HEK293 (cell line): ENCODE results near the gene HPSE2.

Source experiments
- CTCF ChIA-PET: fragments of 350-600 bp; formaldehyde crosslinking; extraction: SDS; loops from one replicate; lab custom pipeline; 2021; ENCODE audit warnings: antibody characterized with exemption; lab: Yijun Ruan, JAX
- POLR2A ChIA-PET: fragments of 300-600 bp; formaldehyde crosslinking; extraction: SDS; loops from one replicate; lab custom pipeline; 2020; ENCODE audit warnings: antibody characterized with exemption, inconsistent platforms; lab: Yijun Ruan, JAX
- H3K27ac ChIP-seq: fragments of 200-500 bp; sonication (Bioruptor generic); 2 replicates; pipeline ENCODE4 v1.5.1; 2014; ENCODE audit warnings: low read depth, low read length, control low read depth, inconsistent platforms; ENCODE audit errors: extremely low read depth
- H3K36me3 ChIP-seq, 2 experiments: fragments of 200-500 bp in 1 of 2; sonication (Bioruptor generic) in 1 of 2; 1 replicate in 1 of 2; 2 replicates in 1 of 2; pipeline ENCODE4 v1.5.1; 2014 to 2017; ENCODE audit warnings: inconsistent platforms in 2 of 2, low read length in 2 of 2; ENCODE audit not compliant: control insufficient read depth in 2 of 2, insufficient read depth in 1 of 2
- H3K4me1 ChIP-seq: fragments of 200-500 bp; sonication (Bioruptor generic); 2 replicates; pipeline ENCODE4 v1.5.1; 2014; ENCODE audit warnings: mild to moderate bottlenecking, low read length, inconsistent platforms; ENCODE audit not compliant: control insufficient read depth, insufficient read depth
- H3K4me3 ChIP-seq: 2 replicates; pipeline ENCODE4 v1.5.1; 2011; ENCODE audit warnings: low read depth, mild to moderate bottlenecking, control low read depth, low read length, moderate library complexity
- H3K9me3 ChIP-seq: fragments of 200-500 bp; sonication (Bioruptor generic); 2 replicates; pipeline ENCODE4 v1.5.1; 2014; ENCODE audit warnings: low read depth, low read length, inconsistent platforms; ENCODE audit not compliant: control insufficient read depth, insufficient read depth
- GFI1B ChIP-seq: fragments of 450-650 bp; formaldehyde crosslinking; IDR thresholded peaks from 2 replicates; pipeline ENCODE4 v1.5.1; 2016; ENCODE audit warnings: missing biosample characterization, missing genetic modification characterization
- GLI4 ChIP-seq: fragments of 450-650 bp; formaldehyde crosslinking; IDR thresholded peaks from 2 replicates; pipeline ENCODE4 v1.5.1; 2016; ENCODE audit warnings: missing biosample characterization, missing genetic modification characterization
- KLF10 ChIP-seq: fragments of 450-650 bp; IDR thresholded peaks from 2 replicates; pipeline ENCODE4 v1.5.1; 2018; ENCODE audit warnings: missing biosample characterization, mild to moderate bottlenecking, missing genetic modification characterization
- KLF7 ChIP-seq: fragments of 450-650 bp; formaldehyde crosslinking; IDR thresholded peaks from 2 replicates; pipeline ENCODE4 v1.5.1; 2016; ENCODE audit warnings: missing biosample characterization, missing genetic modification characterization, borderline replicate concordance
- PRDM6 ChIP-seq: fragments of 450-650 bp; formaldehyde crosslinking; IDR thresholded peaks from 2 replicates; pipeline ENCODE4 v1.5.1; 2017; ENCODE audit warnings: missing biosample characterization, missing genetic modification characterization
- SCRT1 ChIP-seq: fragments of 450-650 bp; formaldehyde crosslinking; IDR thresholded peaks from 2 replicates; pipeline ENCODE4 v1.5.1; 2016; ENCODE audit warnings: missing biosample characterization, missing genetic modification characterization, borderline replicate concordance
- SP7 ChIP-seq: fragments of 450-650 bp; formaldehyde crosslinking; IDR thresholded peaks from 2 replicates; pipeline ENCODE4 v1.5.1; 2016; ENCODE audit warnings: missing biosample characterization, missing genetic modification characterization
- ZBTB1 ChIP-seq: fragments of 450-650 bp; formaldehyde crosslinking; IDR thresholded peaks from 2 replicates; pipeline ENCODE4 v1.5.1; 2016; ENCODE audit warnings: missing biosample characterization, missing genetic modification characterization
- ZBTB20 ChIP-seq: fragments of 450-650 bp; formaldehyde crosslinking; IDR thresholded peaks from 2 replicates; pipeline ENCODE4 v1.5.1; 2016; ENCODE audit warnings: missing biosample characterization, missing genetic modification characterization
- ZBTB48 ChIP-seq: fragments of 450-650 bp; formaldehyde crosslinking; IDR thresholded peaks from 2 replicates; pipeline ENCODE4 v1.5.1; 2016; ENCODE audit warnings: missing biosample characterization, missing genetic modification characterization
- ZNF10 ChIP-seq: fragments of 450-650 bp; formaldehyde crosslinking; IDR thresholded peaks from 2 replicates; pipeline ENCODE4 v1.5.1; 2017; ENCODE audit warnings: missing biosample characterization, missing genetic modification characterization
- ZNF24 ChIP-seq: fragments of 450-650 bp; formaldehyde crosslinking; IDR thresholded peaks from 2 replicates; pipeline ENCODE4 v1.5.1; 2016; ENCODE audit warnings: missing biosample characterization, missing genetic modification characterization
- ZNF266 ChIP-seq: fragments of 450-650 bp; formaldehyde crosslinking; IDR thresholded peaks from 2 replicates; pipeline ENCODE4 v1.5.1; 2016; ENCODE audit warnings: missing biosample characterization, missing genetic modification characterization, low read depth
- ZNF37A ChIP-seq: fragments of 450-650 bp; IDR thresholded peaks from 2 replicates; pipeline ENCODE4 v1.5.1; 2018; ENCODE audit warnings: missing biosample characterization, missing genetic modification characterization
- ZNF549 ChIP-seq: fragments of 450-650 bp; IDR thresholded peaks from 2 replicates; pipeline ENCODE4 v1.5.1; 2018; ENCODE audit warnings: missing biosample characterization, missing genetic modification characterization, mild to moderate bottlenecking, inconsistent platforms, moderate library complexity
- ZNF677 ChIP-seq: fragments of 450-650 bp; IDR thresholded peaks from 2 replicates; pipeline ENCODE4 v1.5.0; 2018; ENCODE audit warnings: missing biosample characterization, mild to moderate bottlenecking, missing genetic modification characterization, moderate library complexity
- ZNF704 ChIP-seq: fragments of 450-650 bp; formaldehyde crosslinking; IDR thresholded peaks from 2 replicates; pipeline ENCODE4 v1.5.1; 2016; ENCODE audit warnings: missing biosample characterization, missing genetic modification characterization
- ZNF707 ChIP-seq: fragments of 450-650 bp; formaldehyde crosslinking; IDR thresholded peaks from 2 replicates; pipeline ENCODE4 v1.5.1; 2016; ENCODE audit warnings: missing biosample characterization, missing genetic modification characterization
- ZNF792 ChIP-seq: fragments of 450-650 bp; formaldehyde crosslinking; IDR thresholded peaks from 2 replicates; pipeline ENCODE4 v1.5.1; 2016; ENCODE audit warnings: missing biosample characterization, missing genetic modification characterization
- ZSCAN5A ChIP-seq: fragments of 450-650 bp; formaldehyde crosslinking; IDR thresholded peaks from 2 replicates; pipeline ENCODE4 v1.5.1; 2016; ENCODE audit warnings: missing biosample characterization, missing genetic modification characterization
- TF ChIP-seq, protein P1 (sequence below): fragments of 450-650 bp; formaldehyde crosslinking; IDR thresholded peaks from 2 replicates; pipeline ENCODE4 v1.5.1; 2016; ENCODE audit warnings: missing biosample characterization, missing genetic modification characterization
- TF ChIP-seq, protein P2 (sequence below): fragments of 450-650 bp; formaldehyde crosslinking; IDR thresholded peaks from 2 replicates; pipeline ENCODE4 v1.5.1; 2016; ENCODE audit warnings: missing biosample characterization, missing genetic modification characterization

HPSE2 gene

GRCh38 chr10:98436704-98437103, 798.9 kb downstream of the HPSE2 start (continued):
- TF ChIP-seq ZNF10 (tag by site-specific recombination), result no peak
- TF ChIP-seq KLF10 (tag by site-specific recombination), result no peak
- no peak for TF ChIP-seq SCRT1
- TF ChIP-seq PRDM6 (tag by site-specific recombination), result no peak
- no peak for TF ChIP-seq GLI4 (tag by site-specific recombination)
- no peak for TF ChIP-seq ZNF549 (tag by site-specific recombination)
- TF ChIP-seq ZBTB20 (tag by site-specific recombination), result no peak
- no peak for TF ChIP-seq SP7 (tag by site-specific recombination)
- TF ChIP-seq ZNF677 (tag by site-specific recombination), result no peak
- TF ChIP-seq ZSCAN5A (tag by site-specific recombination), result no peak
- TF ChIP-seq, all 188 proteins: peak for 0

DNA sequence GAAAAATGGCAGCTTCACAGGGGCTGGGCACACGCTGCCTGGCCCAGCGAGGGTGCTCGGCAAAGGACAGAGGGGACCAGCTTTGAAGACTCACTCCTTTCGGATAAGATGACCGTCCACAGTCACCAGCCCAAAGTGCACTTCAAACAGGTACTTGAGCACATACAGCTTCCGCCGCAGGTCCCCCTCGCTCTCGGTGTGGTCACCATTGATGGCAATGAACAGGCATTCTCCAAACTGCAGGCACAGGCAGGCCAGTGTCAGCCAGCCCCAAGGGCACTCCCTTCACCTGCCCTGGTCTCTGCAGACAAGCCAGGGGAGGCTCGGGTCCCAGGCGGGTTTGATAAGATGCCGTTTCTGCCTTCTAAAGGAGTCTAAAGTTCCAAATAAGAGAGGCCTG, 800.5 kb downstream of the HPSE2 start:
- TF ChIP-seq GFI1B (tag by site-specific recombination) (no peak), ZNF24 (no peak), KLF7 (tag by site-specific recombination) (no peak), ZBTB1 (no peak), ZNF704 (tag by site-specific recombination) (no peak), ZNF792 (tag by site-specific recombination) (no peak), ZNF37A (tag by site-specific recombination) (no peak), ZNF266 (tag by site-specific recombination) (no peak), ZBTB48 (tag by site-specific recombination) (no peak), ZNF707 (tag by site-specific recombination) (no peak)
- TF ChIP-seq, protein P1, sequence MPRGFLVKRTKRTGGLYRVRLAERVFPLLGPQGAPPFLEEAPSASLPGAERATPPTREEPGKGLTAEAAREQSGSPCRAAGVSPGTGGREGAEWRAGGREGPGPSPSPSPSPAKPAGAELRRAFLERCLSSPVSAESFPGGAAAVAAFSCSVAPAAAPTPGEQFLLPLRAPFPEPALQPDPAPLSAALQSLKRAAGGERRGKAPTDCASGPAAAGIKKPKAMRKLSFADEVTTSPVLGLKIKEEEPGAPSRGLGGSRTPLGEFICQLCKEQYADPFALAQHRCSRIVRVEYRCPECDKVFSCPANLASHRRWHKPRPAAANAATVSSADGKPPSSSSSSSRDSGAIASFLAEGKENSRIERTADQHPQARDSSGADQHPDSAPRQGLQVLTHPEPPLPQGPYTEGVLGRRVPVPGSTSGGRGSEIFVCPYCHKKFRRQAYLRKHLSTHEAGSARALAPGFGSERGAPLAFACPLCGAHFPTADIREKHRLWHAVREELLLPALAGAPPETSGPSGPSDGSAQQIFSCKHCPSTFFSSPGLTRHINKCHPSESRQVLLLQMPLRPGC (tag by site-specific recombination), result no peak
- TF ChIP-seq, protein P2, sequence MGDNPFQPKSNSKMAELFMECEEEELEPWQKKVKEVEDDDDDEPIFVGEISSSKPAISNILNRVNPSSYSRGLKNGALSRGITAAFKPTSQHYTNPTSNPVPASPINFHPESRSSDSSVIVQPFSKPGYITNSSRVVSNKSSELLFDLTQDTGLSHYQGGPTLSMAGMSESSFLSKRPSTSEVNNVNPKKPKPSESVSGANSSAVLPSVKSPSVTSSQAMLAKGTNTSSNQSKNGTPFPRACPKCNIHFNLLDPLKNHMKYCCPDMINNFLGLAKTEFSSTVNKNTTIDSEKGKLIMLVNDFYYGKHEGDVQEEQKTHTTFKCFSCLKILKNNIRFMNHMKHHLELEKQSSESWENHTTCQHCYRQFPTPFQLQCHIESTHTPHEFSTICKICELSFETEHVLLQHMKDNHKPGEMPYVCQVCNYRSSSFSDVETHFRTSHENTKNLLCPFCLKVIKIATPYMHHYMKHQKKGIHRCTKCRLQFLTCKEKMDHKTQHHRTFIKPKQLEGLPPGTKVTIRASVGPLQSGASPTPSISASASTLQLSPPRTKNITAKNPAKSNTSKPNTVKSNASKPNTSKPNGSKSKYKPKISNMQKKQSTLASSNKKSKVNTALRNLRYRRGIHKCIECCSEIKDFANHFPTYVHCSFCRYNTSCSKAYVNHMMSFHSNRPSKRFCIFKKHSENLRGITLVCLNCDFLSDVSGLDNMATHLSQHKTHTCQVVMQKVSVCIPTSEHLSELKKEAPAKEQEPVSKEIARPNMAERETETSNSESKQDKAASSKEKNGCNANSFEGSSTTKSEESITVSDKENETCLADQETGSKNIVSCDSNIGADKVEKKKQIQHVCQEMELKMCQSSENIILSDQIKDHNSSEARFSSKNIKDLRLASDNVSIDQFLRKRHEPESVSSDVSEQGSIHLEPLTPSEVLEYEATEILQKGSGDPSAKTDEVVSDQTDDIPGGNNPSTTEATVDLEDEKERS, result no peak
- Histone ChIP-seq H3K27ac (no peak overlapping the region), H3K4me3 (no peak overlapping the region), H3K9me3 (no peaks in the 10 kb centered on the region), H3K36me3 (peaks cover 11 to 67% of the 10 kb centered on the region in 2 experiments), H3K4me1 (no peaks in the 10 kb centered on the region)
- ChIA-PET CTCF (interaction anchor here (0.5 to 3.7 kb wide), 2 partner anchors 10 to 41 kb away, joined by 3 to 30 read pairs; no protein-coding TSS in a partner anchor), POLR2A (no interaction called here)
